Activated CD8-positive, alpha-beta memory T cell treated with anti-CD3 and anti-CD28 coated beads for 36 hours (primary cell): ENCODE data around the gene TMEM147. TPM values are rescaled to one million over a fixed set of nuclear protein-coding genes. Genes with fewer than 3 reads are reported as not detected.

Source experiments
- CTCF ChIA-PET: fragments of 350-600 bp; sonication (Branson Sonifier 250); formaldehyde crosslinking; loops from one replicate; lab custom pipeline; 2021; ENCODE audit warnings: antibody characterized with exemption; lab: Charles Lee
- POLR2A ChIA-PET: fragments of 350-600 bp; sonication (Branson Sonifier 250); formaldehyde crosslinking; loops from one replicate; lab custom pipeline; 2021; ENCODE audit warnings: antibody characterized with exemption; lab: Charles Lee
- total RNA-seq, 2 experiments: library from RNA; stranded (reverse); gene quantifications; one replicate each; pipeline ENCODE4 v1.2.3, GENCODE V29; 2021

TMEM147 gene
- total RNA-seq, 2 experiments from 2014 or later: 106 to 110 TPM

- POLR2A ChIA-PET: no interaction called here
- CTCF ChIA-PET: no interaction called here
These were observed 5.6 kb upstream of the TMEM147 start for GRCh38 chr19:35539850-35540249.

GRCh38 chr19:35540356-35540927 is 5.0 kb upstream of the TMEM147 start:
- POLR2A ChIA-PET: no interaction called here
- CTCF ChIA-PET: interaction anchor here (1.0 kb wide), 1 partner anchor 30 kb away, joined by 3 read pairs; no protein-coding TSS in a partner anchor

GRCh38 chr19:35542209-35542608 is 3.2 kb upstream of the TMEM147 start:
- POLR2A ChIA-PET: no interaction called here

GRCh38 chr19:35543280-35544109 is 1.9 kb upstream of the TMEM147 start:
- CTCF ChIA-PET: interaction anchor here (2.5 kb wide), 1 partner anchor 33 kb away, joined by 9 read pairs; no protein-coding TSS in a partner anchor
- POLR2A ChIA-PET: interaction anchor here (1.1 to 1.7 kb wide), 2 partner anchors 9 to 69 kb away, joined by 5 to 7 read pairs; partner anchors contain the start of gene HAUS5

More at GRCh38 chr19:35542209-35542608, 3.2 kb upstream of the TMEM147 start:
- CTCF ChIA-PET: interaction anchor here (0.9 kb wide), 1 partner anchor 32 kb away, joined by 3 read pairs; no protein-coding TSS in a partner anchor

- POLR2A ChIA-PET: interaction anchor here (0.6 to 1.7 kb wide), 5 partner anchors 10 to 570 kb away, joined by 3 to 7 read pairs (median 3); partner anchors contain the start of genes DMKN, HAUS5 and POLR2I
- CTCF ChIA-PET: interaction anchor here (2.5 kb wide), 1 partner anchor 34 kb away, joined by 9 read pairs; no protein-coding TSS in a partner anchor
These were observed 1.2 kb upstream of the TMEM147 start for GRCh38 chr19:35544110-35544802.

GRCh38 chr19:35545855-35546381 is 492 bp downstream of the TMEM147 start:
- ChIA-PET CTCF (interaction anchor here (1.8 to 3.0 kb wide), 2 partner anchors 36 to 67 kb away, joined by 8 to 13 read pairs; partner anchors contain the start of gene HAUS5), POLR2A (no interaction called here)

- ChIA-PET CTCF (interaction anchor here (1.8 to 3.2 kb wide), 3 partner anchors 36 to 66 kb away, joined by 8 to 13 read pairs (median 13); partner anchors contain the start of gene HAUS5), POLR2A (interaction anchor here (0.6 to 1.0 kb wide), 2 partner anchors 33 to 865 kb away, joined by 3 read pairs; no protein-coding TSS in a partner anchor)
These were observed 1.1 kb downstream of the TMEM147 start for GRCh38 chr19:35546532-35546931.

GRCh38 chr19:35549174-35549788 is 3.9 kb downstream of the TMEM147 start:
- POLR2A ChIA-PET: interaction anchor here (1.1 kb wide), 1 partner anchor 99 kb away, joined by 3 read pairs; the partner anchor contains the start of gene COX6B1
- CTCF ChIA-PET: interaction anchor here (0.6 to 3.2 kb wide), 13 partner anchors 8 to 1096 kb away, joined by 3 to 13 read pairs (median 4); partner anchors contain the start of genes DMKN, ETV2 and HAUS5

- CTCF ChIA-PET: interaction anchor here (0.6 to 3.2 kb wide), 9 partner anchors 7 to 1097 kb away, joined by 3 to 13 read pairs (median 4); partner anchors contain the start of gene DMKN
These were observed 4.6 kb downstream of the TMEM147 start for GRCh38 chr19:35549879-35550523.

GRCh38 chr19:35551091-35551810 is 5.8 kb downstream of the TMEM147 start:
- ChIA-PET CTCF (interaction anchor here (1.7 kb wide), 1 partner anchor 41 kb away, joined by 4 read pairs; no protein-coding TSS in a partner anchor), POLR2A (no interaction called here)

More at GRCh38 chr19:35549879-35550523, 4.6 kb downstream of the TMEM147 start:
- POLR2A ChIA-PET: interaction anchor here (1.1 kb wide), 1 partner anchor 98 kb away, joined by 3 read pairs; the partner anchor contains the start of gene COX6B1

- CTCF ChIA-PET: interaction anchor here (1.7 kb wide), 1 partner anchor 39 kb away, joined by 4 read pairs; no protein-coding TSS in a partner anchor
- POLR2A ChIA-PET: no interaction called here
These were observed 7.3 kb downstream of the TMEM147 start for GRCh38 chr19:35552534-35553384.

GRCh38 chr19:35553385-35554000 is 8.1 kb downstream of the TMEM147 start:
- CTCF ChIA-PET: no interaction called here

GRCh38 chr19:35554076-35554475 is 8.7 kb downstream of the TMEM147 start:
- POLR2A ChIA-PET: no interaction called here
- CTCF ChIA-PET: no interaction called here

More at GRCh38 chr19:35553385-35554000, 8.1 kb downstream of the TMEM147 start:
- POLR2A ChIA-PET: no interaction called here

- CTCF ChIA-PET: interaction anchor here (0.7 to 2.5 kb wide), 5 partner anchors 7 to 61 kb away, joined by 3 to 13 read pairs (median 3); no protein-coding TSS in a partner anchor
- POLR2A ChIA-PET: no interaction called here
These were observed 10.0 kb downstream of the TMEM147 start for GRCh38 chr19:35555301-35556005.
